ENCODE results near the gene GPR62.

DNA sequence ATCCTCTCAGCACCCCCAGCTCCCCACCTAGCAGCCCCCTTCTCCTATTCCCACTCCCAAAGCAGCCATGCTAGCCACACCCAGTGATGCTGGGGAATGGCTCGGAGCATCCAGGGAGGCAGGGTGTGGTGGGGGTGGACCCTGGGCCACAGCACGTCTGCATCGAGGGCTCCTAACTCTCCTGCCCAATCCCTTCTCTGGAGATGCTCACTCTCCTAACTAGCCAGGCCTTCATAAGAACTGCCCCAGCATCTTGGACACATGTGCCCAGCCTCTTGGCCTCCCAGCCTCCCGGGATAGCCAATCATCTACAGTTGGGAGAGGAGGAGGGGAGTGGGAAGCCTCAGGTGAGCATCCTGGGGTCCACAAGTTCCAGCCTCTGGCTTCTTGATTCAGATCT is 9.3 kb downstream of the GPR62 start:
- TF ChIP-seq, protein P1, sequence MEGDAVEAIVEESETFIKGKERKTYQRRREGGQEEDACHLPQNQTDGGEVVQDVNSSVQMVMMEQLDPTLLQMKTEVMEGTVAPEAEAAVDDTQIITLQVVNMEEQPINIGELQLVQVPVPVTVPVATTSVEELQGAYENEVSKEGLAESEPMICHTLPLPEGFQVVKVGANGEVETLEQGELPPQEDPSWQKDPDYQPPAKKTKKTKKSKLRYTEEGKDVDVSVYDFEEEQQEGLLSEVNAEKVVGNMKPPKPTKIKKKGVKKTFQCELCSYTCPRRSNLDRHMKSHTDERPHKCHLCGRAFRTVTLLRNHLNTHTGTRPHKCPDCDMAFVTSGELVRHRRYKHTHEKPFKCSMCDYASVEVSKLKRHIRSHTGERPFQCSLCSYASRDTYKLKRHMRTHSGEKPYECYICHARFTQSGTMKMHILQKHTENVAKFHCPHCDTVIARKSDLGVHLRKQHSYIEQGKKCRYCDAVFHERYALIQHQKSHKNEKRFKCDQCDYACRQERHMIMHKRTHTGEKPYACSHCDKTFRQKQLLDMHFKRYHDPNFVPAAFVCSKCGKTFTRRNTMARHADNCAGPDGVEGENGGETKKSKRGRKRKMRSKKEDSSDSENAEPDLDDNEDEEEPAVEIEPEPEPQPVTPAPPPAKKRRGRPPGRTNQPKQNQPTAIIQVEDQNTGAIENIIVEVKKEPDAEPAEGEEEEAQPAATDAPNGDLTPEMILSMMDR (conservative IDR thresholded peaks at IDR 0.05): no peak
- no peak for TF ChIP-seq EZH2 (IDR thresholded peaks at IDR 0.05; ENCODE audit: low read depth)
